CD14-positive monocyte (primary cell): Measurements from ENCODE around the gene ZNF385B. TPM values are rescaled to one million over a fixed set of nuclear protein-coding genes. Genes with fewer than 3 reads are reported as not detected.

Experiments used
- DNase-seq, 3 donors: peaks; one replicate each; pipeline ENCODE4 v3.0.0-alpha.2; 2011 to 2022
- H2AFZ ChIP-seq: 2 replicates; pipeline ENCODE4 v1.6.0; 2012; ENCODE audit warnings: mild to moderate bottlenecking, low read depth, low read length, inconsistent platforms; ENCODE audit not compliant: insufficient read depth, poor library complexity, severe bottlenecking
- H3K27ac ChIP-seq, 2 donors: 1 replicate in 1 of 2; 2 replicates in 1 of 2; pipeline ENCODE4 v1.5.1; 2012 to 2013; ENCODE audit warnings: low read length in 2 of 2, control low read depth in 1 of 2, inconsistent platforms in 1 of 2, low read depth in 1 of 2, mild to moderate bottlenecking in 1 of 2
- H3K27me3 ChIP-seq, 2 donors: one replicate each; pipeline versions ENCODE4 v1.6.0 to v1.6.1; 2011 to 2013; ENCODE audit warnings: low read length in 2 of 2; ENCODE audit not compliant: control insufficient read depth in 2 of 2, insufficient read depth in 2 of 2
- H3K36me3 ChIP-seq, 2 donors: replicated peaks in 1 of 2; 1 replicate in 1 of 2; 2 replicates in 1 of 2; pipeline versions ENCODE4 v1.5.1 to v1.6.1; 2012 to 2013; ENCODE audit warnings: low read length in 2 of 2, control low read depth in 1 of 2, inconsistent platforms in 1 of 2, mild to moderate bottlenecking in 1 of 2; ENCODE audit not compliant: insufficient read depth in 2 of 2, control insufficient read depth in 1 of 2
- H3K4me1 ChIP-seq, 2 donors: 1 replicate in 1 of 2; 2 replicates in 1 of 2; pipeline versions ENCODE4 v1.5.1 to v1.6.1; 2012 to 2013; ENCODE audit warnings: low read length in 2 of 2, control low read depth in 1 of 2, inconsistent platforms in 1 of 2, mild to moderate bottlenecking in 1 of 2, moderate library complexity in 1 of 2; ENCODE audit not compliant: insufficient read depth in 2 of 2, control insufficient read depth in 1 of 2
- H3K4me2 ChIP-seq: replicated peaks from 2 replicates; pipeline ENCODE3; 2012; ENCODE audit warnings: low read length, moderate library complexity, mild to moderate bottlenecking; ENCODE audit not compliant: poor library complexity, severe bottlenecking; ENCODE audit errors: extremely low read depth
- H3K4me3 ChIP-seq, 3 experiments: fragments of 200-600 bp in 1 of 3; sonication (generic) in 1 of 3; replicated peaks in 1 of 3; 1 replicate in 2 of 3; 2 replicates in 1 of 3; pipeline ENCODE4 v1.5.1; 2011 to 2013; ENCODE audit warnings: low read length in 3 of 3, mild to moderate bottlenecking in 3 of 3, control low read depth in 2 of 3, low read depth in 2 of 3, inconsistent platforms in 1 of 3, moderate library complexity in 1 of 3
- H3K79me2 ChIP-seq: 2 replicates; pipeline ENCODE4 v1.6.0; 2012; ENCODE audit warnings: mild to moderate bottlenecking, control low read depth, inconsistent platforms, low read length, moderate library complexity; ENCODE audit not compliant: insufficient read depth
- H3K9ac ChIP-seq: 2 replicates; pipeline ENCODE4 v1.6.0; 2017; ENCODE audit warnings: low read length, mild to moderate bottlenecking; ENCODE audit not compliant: insufficient read depth, poor library complexity, severe bottlenecking
- H3K9me3 ChIP-seq, 2 donors: replicated peaks in 1 of 2; 1 replicate in 1 of 2; 2 replicates in 1 of 2; pipeline versions ENCODE4 v1.5.1 to v1.6.1; 2012 to 2013; ENCODE audit warnings: low read length in 2 of 2, control low read depth in 1 of 2; ENCODE audit not compliant: control insufficient read depth in 1 of 2, insufficient read depth in 1 of 2
- H4K20me1 ChIP-seq: 2 replicates; pipeline ENCODE4 v1.6.0; 2012; ENCODE audit warnings: mild to moderate bottlenecking, low read length, control low read depth, moderate library complexity; ENCODE audit not compliant: insufficient read depth
- H3K27ac Mint-ChIP-seq, 7 donors: one replicate each; pipeline ENCODE4 v1.8.0; 2020; ENCODE audit warnings: mild to moderate bottlenecking in 7 of 7, mixed read lengths in 7 of 7, moderate library complexity in 6 of 7, inconsistent platforms in 2 of 7
- H3K27me3 Mint-ChIP-seq, 3 donors: one replicate each; pipeline ENCODE4 v1.8.0; 2021 to 2022; ENCODE audit warnings: low read depth in 3 of 3, mild to moderate bottlenecking in 3 of 3, mixed read lengths in 3 of 3, moderate library complexity in 3 of 3, inconsistent platforms in 1 of 3
- H3K36me3 Mint-ChIP-seq, 2 donors: one replicate each; pipeline ENCODE4 v1.8.0; 2020; ENCODE audit warnings: mixed read lengths in 2 of 2, inconsistent platforms in 1 of 2, mild to moderate bottlenecking in 1 of 2
- H3K4me1 Mint-ChIP-seq: one replicate; pipeline ENCODE4 v1.8.0; 2020; ENCODE audit warnings: mild to moderate bottlenecking, mixed read lengths
- H3K4me3 Mint-ChIP-seq, 2 donors: one replicate each; pipeline ENCODE4 v1.8.0; 2020; ENCODE audit warnings: mild to moderate bottlenecking in 2 of 2, mixed read lengths in 2 of 2, moderate library complexity in 1 of 2
- H3K9me3 Mint-ChIP-seq, 7 donors: one replicate each; pipeline ENCODE4 v1.8.0; 2020 to 2022; ENCODE audit warnings: mixed read lengths in 7 of 7, mild to moderate bottlenecking in 6 of 7, moderate library complexity in 6 of 7, inconsistent platforms in 2 of 7
- CTCF ChIP-seq: fragments of 200-600 bp; IDR thresholded peaks from one replicate; pipeline ENCODE4 v1.8.0; 2022; ENCODE audit warnings: antibody characterized with exemption, mild to moderate bottlenecking
- WGBS: methylation state at CpG from one replicate; pipeline ENCODE4 v1.1.5; 2013; ENCODE audit warnings: missing lambda C conversion rate; ENCODE audit not compliant: insufficient coverage; 5-methylcytosine and 5-hydroxymethylcytosine counted together
- intact Hi-C, 2 donors: fragments of 100-400 bp; cut with micrococcal nuclease; formaldehyde crosslinking; loops; one replicate each; pipeline versions ENCODE4 v1.15.0 to v1.15.1; 2023
- polyA plus RNA-seq, 3 donors: library from polyadenylated mRNA; depleted of rRNA in 1 of 3; unstranded in 2 of 3; stranded (reverse) in 1 of 3; fragments of 300-500 nt in 2 of 3; fragments of >200 nt in 1 of 3; fragmentation: Illumina TruSeq in 2 of 3; gene quantifications; 1 replicate in 2 of 3; 2 replicates in 1 of 3; pipeline ENCODE4 v1.2.3, GENCODE V29; 2012 to 2021

The ZNF385B gene
- polyA plus RNA-seq, 3 donors = not detected

GRCh38 chr2:179580378-179581146 lies 280.9 kb downstream of the ZNF385B start:
- H3K27me3 ChIP-seq = no peaks in the 10 kb centered on the region
- Mint-ChIP-seq H3K27me3 (peaks cover 0 to 1% (median 0%) of the 10 kb centered on the region in 3 donors), H3K9me3 (peaks cover 0 to 1% (median 0%) of the 10 kb centered on the region in 7 donors), H3K4me3 (no peak overlapping the region), H3K27ac (no peak overlapping the region), H3K4me1 (no peaks in the 10 kb centered on the region), H3K36me3 (no peaks in the 10 kb centered on the region)
- no peak for DNase-seq
- no peaks in the 10 kb centered on the region for H3K9me3 ChIP-seq
- no peaks in the 10 kb centered on the region for H4K20me1 ChIP-seq
- H3K36me3 ChIP-seq = no peaks in the 10 kb centered on the region
- no peaks in the 10 kb centered on the region for H3K4me1 ChIP-seq
- no peak overlapping the region for H3K4me3 ChIP-seq
- 94% methylated on average over 2 of the region's 4 CpGs for WGBS
- intact Hi-C loops = no loop called here
- TF ChIP-seq CTCF = no peak
- H2AFZ ChIP-seq = no peak overlapping the region
- no peak overlapping the region for H3K9ac ChIP-seq
- no peaks in the 10 kb centered on the region for H3K79me2 ChIP-seq
- no peak overlapping the region for H3K4me2 ChIP-seq
- H3K27ac ChIP-seq = no peak overlapping the region

- DNase-seq = no peak
- H3K27me3 Mint-ChIP-seq = peaks cover 0 to 1% (median 0%) of the 10 kb centered on the region in 3 donors
- Histone ChIP-seq H3K9ac (no peak overlapping the region), H4K20me1 (no peaks in the 10 kb centered on the region), H3K79me2 (no peaks in the 10 kb centered on the region), H3K4me3 (no peak overlapping the region), H3K4me2 (no peak overlapping the region), H2AFZ (no peak overlapping the region), H3K4me1 (no peaks in the 10 kb centered on the region), H3K36me3 (no peaks in the 10 kb centered on the region), H3K9me3 (no peaks in the 10 kb centered on the region), H3K27ac (no peak overlapping the region), H3K27me3 (no peaks in the 10 kb centered on the region)
- H3K36me3 Mint-ChIP-seq = no peaks in the 10 kb centered on the region
- H3K27ac Mint-ChIP-seq = no peak overlapping the region
- no peaks in the 10 kb centered on the region for H3K4me1 Mint-ChIP-seq
- H3K9me3 Mint-ChIP-seq = peaks cover 0 to 1% (median 0%) of the 10 kb centered on the region in 7 donors
- TF ChIP-seq CTCF = no peak
- intact Hi-C loops = no loop called here
- no peak overlapping the region for H3K4me3 Mint-ChIP-seq
Measured at GRCh38 chr2:179579800-179580199, 281.6 kb downstream of the ZNF385B start.
